H1 (cell line): ENCODE results near the gene TLK1. TPM values are rescaled to one million over a fixed set of nuclear protein-coding genes. Genes with fewer than 3 reads are reported as not detected.
A peak's percentile ranks its signal among the peaks of the same experiment; 100 is the strongest.

Experiments used
- CTCF ChIA-PET: fragments of 300-600 bp; sonication (Branson Sonifier 250); formaldehyde crosslinking; loops from one replicate; lab custom pipeline; 2021; ENCODE audit not compliant: partially characterized antibody; lab: Charles Lee
- POLR2A ChIA-PET: fragments of 300-600 bp; sonication (Branson Sonifier 250); formaldehyde crosslinking; loops from one replicate; lab custom pipeline; 2021; ENCODE audit warnings: inconsistent platforms; ENCODE audit not compliant: partially characterized antibody; lab: Charles Lee
- DNase-seq, 2 experiments: peaks; one replicate each; pipeline versions ENCODE4 v3.0.0 to v3.0.0-alpha.2; 2010 to 2022; ENCODE audit warnings: low spot score in 2 of 2, low read depth in 1 of 2, mixed read lengths in 1 of 2
- FAIRE-seq: peaks from 2 replicates; lab custom pipeline; 2011; peaks lifted over from hg19 to GRCh38; lab: Jason Lieb, UNC
- H2AFZ ChIP-seq: 2 replicates; pipeline ENCODE4 v1.8.1; 2012; ENCODE audit warnings: low read length, inconsistent platforms
- H2AK5ac ChIP-seq: 2 replicates; pipeline ENCODE4 v1.6.1; 2013; ENCODE audit warnings: low read depth, low read length
- H2BK120ac ChIP-seq: replicated peaks from 2 replicates; pipeline ENCODE3; 2013; ENCODE audit warnings: low read depth, low read length, inconsistent platforms
- H2BK12ac ChIP-seq: 2 replicates; pipeline ENCODE4 v1.6.1; 2013; ENCODE audit warnings: low read depth, low read length
- H2BK15ac ChIP-seq: 2 replicates; pipeline ENCODE4 v1.6.1; 2013; ENCODE audit warnings: low read length
- H2BK20ac ChIP-seq: 2 replicates; pipeline ENCODE4 v1.6.1; 2013; ENCODE audit warnings: low read length
- H2BK5ac ChIP-seq: 2 replicates; pipeline ENCODE4 v1.6.1; 2013; ENCODE audit warnings: low read depth, low read length
- H3K14ac ChIP-seq: 2 replicates; pipeline ENCODE4 v1.6.1; 2013; ENCODE audit warnings: inconsistent platforms; ENCODE audit not compliant: insufficient read length
- H3K18ac ChIP-seq: 2 replicates; pipeline ENCODE4 v1.6.1; 2013; ENCODE audit warnings: low read length; ENCODE audit errors: extremely low read depth
- H3K23ac ChIP-seq: 2 replicates; pipeline ENCODE4 v1.6.1; 2013; ENCODE audit warnings: inconsistent platforms; ENCODE audit not compliant: insufficient read length
- H3K23me2 ChIP-seq: 2 replicates; pipeline ENCODE4 v1.6.1; 2013; ENCODE audit warnings: low read depth, low read length
- H3K27ac ChIP-seq: 2 replicates; pipeline ENCODE4 v1.6.1; 2011; ENCODE audit warnings: low read depth, low read length, inconsistent platforms
- H3K27me3 ChIP-seq, 4 experiments: replicated peaks in 1 of 4; 1 replicate in 1 of 4; 2 replicates in 3 of 4; pipeline versions ENCODE4 v1.6.1 to v1.8.1; 2011 to 2013; ENCODE audit warnings: low read length in 3 of 4, mild to moderate bottlenecking in 3 of 4, inconsistent platforms in 2 of 4, mixed read lengths in 2 of 4, moderate library complexity in 1 of 4; ENCODE audit not compliant: control insufficient read depth in 3 of 4, insufficient read depth in 3 of 4; ENCODE audit errors: extremely low read depth in 1 of 4
- H3K36me3 ChIP-seq, 4 experiments: 2 replicates each; pipeline versions ENCODE4 v1.6.1 to v1.8.1; 2011 to 2013; ENCODE audit warnings: mild to moderate bottlenecking in 4 of 4, low read length in 3 of 4, moderate library complexity in 2 of 4, control low read depth in 1 of 4, inconsistent platforms in 1 of 4; ENCODE audit not compliant: insufficient read depth in 4 of 4, control insufficient read depth in 2 of 4
- H3K4ac ChIP-seq: replicated peaks from 2 replicates; pipeline ENCODE3; 2013; ENCODE audit warnings: low read length, low read depth, mixed read lengths, inconsistent platforms; ENCODE audit not compliant: insufficient read length
- H3K4me1 ChIP-seq, 4 experiments: replicated peaks in 1 of 4; 1 replicate in 1 of 4; 2 replicates in 3 of 4; pipeline versions ENCODE4 v1.6.1 to v1.8.1; 2011 to 2013; ENCODE audit warnings: low read length in 3 of 4, inconsistent platforms in 2 of 4, mixed read lengths in 1 of 4; ENCODE audit not compliant: insufficient read depth in 4 of 4, control insufficient read depth in 3 of 4
- H3K4me2 ChIP-seq, 2 experiments: 2 replicates each; pipeline versions ENCODE4 v1.6.1 to v1.8.1; 2011 to 2013; ENCODE audit warnings: low read depth in 2 of 2, low read length in 2 of 2, control low read depth in 1 of 2, inconsistent platforms in 1 of 2, mild to moderate bottlenecking in 1 of 2; ENCODE audit not compliant: insufficient read depth in 1 of 2
- H3K4me3 ChIP-seq, 4 experiments: fragments of 200-600, 300-600 bp in 1 of 4; sonication (generic), shearing (Covaris generic), sonication (Bioruptor Twin) in 1 of 4; 2 replicates each; pipeline versions ENCODE4 v1.5.1 to v1.8.1; 2011 to 2016; ENCODE audit warnings: low read length in 4 of 4, low read depth in 3 of 4, control low read depth in 2 of 4, inconsistent platforms in 2 of 4, mild to moderate bottlenecking in 2 of 4, mixed read lengths in 1 of 4, moderate library complexity in 1 of 4; ENCODE audit not compliant: insufficient read depth in 2 of 4; ENCODE audit errors: extremely low read depth in 1 of 4
- H3K56ac ChIP-seq: replicated peaks from 2 replicates; pipeline ENCODE3; 2013; ENCODE audit warnings: low read depth, mild to moderate bottlenecking, mixed read lengths, low read length, inconsistent platforms; ENCODE audit not compliant: insufficient read length
- H3K79me1 ChIP-seq: 2 replicates; pipeline ENCODE4 v1.6.1; 2013; ENCODE audit warnings: low read depth, low read length, control low read depth
- H3K79me2 ChIP-seq, 2 experiments: 2 replicates each; pipeline versions ENCODE4 v1.6.1 to v1.8.1; 2012 to 2013; ENCODE audit warnings: low read length in 2 of 2, mild to moderate bottlenecking in 2 of 2, inconsistent platforms in 1 of 2; ENCODE audit not compliant: insufficient read depth in 2 of 2, control insufficient read depth in 1 of 2
- H3K9ac ChIP-seq, 4 experiments: replicated peaks in 1 of 4; 1 replicate in 1 of 4; 2 replicates in 3 of 4; pipeline versions ENCODE4 v1.6.1 to v1.8.1; 2011 to 2013; ENCODE audit warnings: low read depth in 3 of 4, low read length in 3 of 4, control low read depth in 2 of 4, mild to moderate bottlenecking in 2 of 4, moderate library complexity in 2 of 4, inconsistent platforms in 1 of 4; ENCODE audit errors: extremely low read depth in 1 of 4
- H3K9me3 ChIP-seq, 2 experiments: 2 replicates each; pipeline versions ENCODE4 v1.6.1 to v1.8.1; 2012 to 2013; ENCODE audit warnings: mild to moderate bottlenecking in 2 of 2, moderate library complexity in 2 of 2, control low read depth in 1 of 2, inconsistent platforms in 1 of 2, low read depth in 1 of 2, low read length in 1 of 2, mixed read lengths in 1 of 2; ENCODE audit not compliant: insufficient read depth in 2 of 2
- H4K20me1 ChIP-seq, 2 experiments: replicated peaks in 1 of 2; 2 replicates each; pipeline versions ENCODE3 to v1.8.1; 2011 to 2013; ENCODE audit warnings: inconsistent platforms in 2 of 2, low read length in 2 of 2, mild to moderate bottlenecking in 1 of 2; ENCODE audit not compliant: insufficient read depth in 2 of 2, control insufficient read depth in 1 of 2
- H4K5ac ChIP-seq: 2 replicates; pipeline ENCODE4 v1.6.1; 2013; ENCODE audit warnings: low read length, low read depth, mixed read lengths, inconsistent platforms; ENCODE audit not compliant: insufficient read length
- H4K8ac ChIP-seq: 2 replicates; pipeline ENCODE4 v1.8.0; 2013; ENCODE audit warnings: mild to moderate bottlenecking, moderate library complexity, low read length, inconsistent platforms; ENCODE audit not compliant: insufficient read depth; ENCODE audit errors: extremely low read depth
- H4K91ac ChIP-seq: replicated peaks from 2 replicates; pipeline ENCODE3; 2013; ENCODE audit warnings: low read length, mixed read lengths, inconsistent platforms; ENCODE audit not compliant: insufficient read length
- WGBS, 2 experiments: shearing (Covaris generic) in 1 of 2; methylation state at CpG; one replicate each; pipeline versions ENCODE4 v1.1.6 to v1.1.7; 2013 to 2015; ENCODE audit warnings: low lambda C conversion rate in 2 of 2, mixed read lengths in 2 of 2, inconsistent platforms in 1 of 2, low coverage in 1 of 2, missing lambda C conversion rate in 1 of 2; ENCODE audit not compliant: insufficient replicate concordance in 2 of 2, insufficient coverage in 1 of 2, insufficient read length in 1 of 2; ENCODE audit errors: extremely low coverage in 1 of 2, missing lambda C conversion rate in 1 of 2; 5-methylcytosine and 5-hydroxymethylcytosine counted together
- polyA plus RNA-seq, 7 experiments: library from polyadenylated mRNA; depleted of rRNA in 3 of 7; stranded (reverse) in 5 of 7; unstranded in 2 of 7; fragments of >200 nt in 5 of 7; fragments of 200-250 nt in 2 of 7; gene quantifications; 1 replicate in 5 of 7; 2 replicates in 1 of 7; 4 replicates in 1 of 7; pipeline versions ENCODE4 v1.2.1 to v1.2.3, GENCODE V29; 2011 to 2013; ENCODE audit warnings: missing spikeins in 2 of 7, mixed read lengths in 2 of 7
- total RNA-seq: library from RNA; stranded (reverse); fragmentation: NEBNext Ultra II Directional; extraction: Animal tissue kit (Norgen Biotek cat#: 25700); gene quantifications from 2 replicates; pipeline ENCODE4 v1.2.1, GENCODE V29; 2021

The TLK1 gene
- total and polyA plus RNA-seq, 2 of the 8 experiments (the other 6 are each of a cell fraction or from before 2014, with no cell fraction given): 11.2 to 102 TPM

- no peak overlapping the region for H2BK120ac ChIP-seq
- H4K91ac ChIP-seq: no peak overlapping the region
- H4K8ac ChIP-seq: peak overlapping the region; percentile 17; the same call in 1 of the 2 replicates
- peaks cover 0 to 6% (median 1%) of the 10 kb centered on the region in 4 experiments; a peak in 3 of 7 replicates for H3K4me1 ChIP-seq
- H2BK12ac ChIP-seq: no peak overlapping the region
- H3K23me2 ChIP-seq: no peaks in the 10 kb centered on the region
- no peak overlapping the region for H3K14ac ChIP-seq
- no peak overlapping the region for H3K4ac ChIP-seq
- no peak overlapping the region for H2AFZ ChIP-seq
- no peak overlapping the region for H2BK15ac ChIP-seq
- no peak overlapping the region for H2AK5ac ChIP-seq
- no peaks in the 10 kb centered on the region; the same call in 1 of the 2 replicates for H3K79me1 ChIP-seq
- no peak overlapping the region for H3K18ac ChIP-seq
- DNase-seq (no peak), FAIRE-seq (no peak)
- no peak overlapping the region for H3K9ac ChIP-seq
- 97% methylated on average over 6 of the region's 6 CpGs; no CpG with 5 or more reads in 1 of the 2 experiments for WGBS, 2 experiments
- H3K9me3 ChIP-seq: no peaks in the 10 kb centered on the region
- H4K20me1 ChIP-seq: peaks cover 2 to 3% of the 10 kb centered on the region in 2 experiments
- H2BK20ac ChIP-seq: no peak overlapping the region
- H3K23ac ChIP-seq: no peak overlapping the region
- ChIA-PET CTCF (no interaction called here), POLR2A (no interaction called here)
- no peak overlapping the region for H4K5ac ChIP-seq
- no peak overlapping the region for H2BK5ac ChIP-seq
- H3K27me3 ChIP-seq: no peaks in the 10 kb centered on the region
- H3K36me3 ChIP-seq: no peaks in the 10 kb centered on the region
- H3K4me3 ChIP-seq: no peak overlapping the region
- H3K79me2 ChIP-seq: peaks cover 6 to 95% of the 10 kb centered on the region in 2 experiments; a peak in 3 of 4 replicates
- no peak overlapping the region for H3K27ac ChIP-seq
- H3K4me2 ChIP-seq: no peak overlapping the region
- no peak overlapping the region for H3K56ac ChIP-seq
Measured at GRCh38 chr2:171089489-171089888, 71.2 kb downstream of the TLK1 start.
